GM19023 (cell line): ENCODE measurements around the gene ATIC.
"Not testable (repeated sequence)": the region's sequence is repeated elsewhere in the genome, so short reads cannot be mapped to it uniquely, and the experiment has no call there.

Experiments
- ATAC-seq: cut with Tn5 transposase; IDR thresholded peaks from one replicate; pipeline ENCODE4 v1.9.1; 2021; ENCODE audit warnings: mild to moderate bottlenecking, moderate library complexity; ENCODE audit not compliant: unreplicated experiment

ATIC gene

GRCh38 chr2:215360059-215360458 is 48.2 kb downstream of the ATIC start:
- not testable (repeated sequence) for ATAC-seq

DNA sequence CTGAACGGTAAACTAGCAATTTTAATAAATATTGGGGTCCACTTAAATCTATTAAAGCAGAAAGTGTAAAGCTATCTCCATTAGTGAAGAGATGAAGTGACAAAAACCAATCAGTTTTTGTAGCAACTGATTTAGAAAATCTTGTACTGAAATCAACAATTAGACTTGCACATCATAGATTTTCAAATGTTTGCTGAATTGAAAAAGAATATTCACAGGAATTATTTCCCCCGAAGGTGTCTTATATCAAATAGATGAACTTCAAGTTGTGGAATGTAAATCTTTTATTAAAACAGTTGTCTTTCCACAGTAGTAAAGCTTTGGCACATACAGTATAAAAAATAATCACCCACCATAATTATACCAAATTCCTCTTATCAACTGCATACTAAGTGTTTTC is 48.7 kb downstream of the ATIC start:
- no peak for ATAC-seq

DNA sequence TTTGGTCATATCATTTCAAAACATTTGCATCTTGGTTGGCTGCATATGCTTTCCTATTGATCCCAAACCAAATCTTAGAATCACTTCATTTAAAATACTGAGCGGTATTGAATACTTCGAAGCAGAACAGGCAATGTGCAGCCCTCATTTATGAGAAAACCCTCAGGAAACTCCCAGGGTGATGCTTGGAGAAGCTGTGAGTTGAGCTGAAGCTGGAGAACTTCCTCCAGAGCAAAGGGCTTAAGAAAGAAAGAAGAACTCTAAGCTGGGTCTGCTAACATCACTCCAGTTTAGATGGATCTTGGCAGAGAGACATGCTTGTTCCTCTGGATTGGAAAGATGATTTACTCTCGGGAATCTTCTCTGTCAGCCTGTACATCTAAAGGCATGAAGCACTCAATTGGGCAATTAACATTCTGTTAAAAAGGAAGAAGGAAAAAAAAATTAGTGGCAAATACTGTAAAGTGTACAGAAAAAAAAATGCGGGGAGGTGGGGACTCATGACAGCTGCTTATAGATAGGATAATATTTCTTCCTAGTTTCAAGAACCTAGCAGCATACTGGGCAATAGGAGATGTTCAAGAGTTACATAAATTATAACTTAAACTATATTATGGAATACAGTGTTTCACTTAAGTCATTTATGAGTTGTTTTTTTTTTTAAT is 49.5 kb downstream of the ATIC start:
- no peak for ATAC-seq

DNA sequence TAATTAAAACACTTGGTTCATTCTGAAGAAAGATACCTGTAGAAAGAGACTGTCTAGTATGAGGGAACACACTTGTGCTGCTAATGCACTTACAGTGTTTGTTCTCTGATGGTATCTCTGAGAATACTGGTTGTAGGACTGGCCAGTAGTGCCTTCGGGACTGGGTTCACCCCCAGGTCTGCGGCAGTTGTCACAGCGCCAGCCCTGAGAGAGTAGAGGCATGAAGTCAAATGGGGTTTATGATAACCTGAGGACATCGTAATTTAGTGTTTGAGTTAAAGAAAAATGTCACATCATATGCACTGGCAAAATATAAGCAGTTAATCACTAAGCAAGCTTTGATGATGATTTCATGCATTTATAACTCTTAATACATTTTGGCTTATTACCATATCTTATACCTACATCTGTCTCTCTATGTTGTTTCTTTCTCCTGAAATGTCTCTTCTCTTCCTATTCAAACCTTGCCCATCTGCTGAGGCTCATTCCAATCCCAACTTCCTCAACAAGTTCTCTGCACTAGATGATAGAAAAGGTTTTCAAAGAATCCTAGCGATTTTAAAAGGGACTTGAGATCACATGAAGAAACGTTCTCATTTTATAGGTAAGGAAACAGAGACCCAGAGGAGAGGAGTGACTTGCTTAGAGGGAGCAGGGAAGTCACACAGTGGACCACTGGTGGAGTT is 50.2 kb downstream of the ATIC start:
- no peak for ATAC-seq

DNA sequence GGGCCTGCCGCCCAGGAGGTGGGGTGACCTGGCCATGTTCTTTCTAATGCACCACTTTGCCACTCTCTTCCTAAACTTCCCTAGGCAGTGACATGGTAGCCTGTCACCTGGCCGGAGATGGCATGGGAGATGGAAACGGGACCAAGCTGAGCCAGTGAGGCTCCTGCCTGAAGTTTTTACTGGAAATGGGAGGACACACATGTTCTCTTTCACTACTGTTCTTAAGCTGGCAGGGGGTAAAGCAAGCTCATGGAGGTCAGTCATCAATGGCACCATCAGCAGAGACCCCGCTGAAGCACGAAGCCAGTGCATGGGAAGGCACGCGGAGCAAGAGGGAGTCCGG is 50.7 kb downstream of the ATIC start:
- no peak for ATAC-seq

- no peak for ATAC-seq
These were observed 51.2 kb downstream of the ATIC start for GRCh38 chr2:215363039-215363438.

- no peak for ATAC-seq
These were observed 51.8 kb downstream of the ATIC start for GRCh38 chr2:215363461-215364156.

- ATAC-seq = no peak
These were observed 52.6 kb downstream of the ATIC start for GRCh38 chr2:215364157-215365155.

DNA sequence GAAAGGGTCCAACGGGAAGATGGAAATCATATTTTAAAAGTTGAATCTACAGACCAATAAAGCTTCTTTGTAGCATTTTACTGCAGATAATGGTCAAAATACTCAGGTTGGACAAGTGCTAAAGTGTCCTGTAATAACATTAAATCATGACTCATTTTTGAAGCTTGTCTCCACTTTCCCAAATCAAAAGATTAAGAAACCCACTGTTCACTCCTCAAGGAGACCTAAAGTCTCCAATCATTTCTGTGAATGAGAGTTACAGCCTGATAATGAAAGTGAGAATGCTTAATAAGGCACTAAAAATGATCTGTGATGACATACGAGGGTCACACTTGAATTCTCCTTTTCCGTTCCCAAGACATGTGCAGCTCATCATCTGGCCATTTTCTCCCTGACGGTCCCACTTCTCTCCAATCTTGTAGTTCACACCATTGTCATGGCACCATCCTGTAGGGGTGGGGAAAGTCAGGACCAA is 53.4 kb downstream of the ATIC start:
- ATAC-seq = no peak

DNA sequence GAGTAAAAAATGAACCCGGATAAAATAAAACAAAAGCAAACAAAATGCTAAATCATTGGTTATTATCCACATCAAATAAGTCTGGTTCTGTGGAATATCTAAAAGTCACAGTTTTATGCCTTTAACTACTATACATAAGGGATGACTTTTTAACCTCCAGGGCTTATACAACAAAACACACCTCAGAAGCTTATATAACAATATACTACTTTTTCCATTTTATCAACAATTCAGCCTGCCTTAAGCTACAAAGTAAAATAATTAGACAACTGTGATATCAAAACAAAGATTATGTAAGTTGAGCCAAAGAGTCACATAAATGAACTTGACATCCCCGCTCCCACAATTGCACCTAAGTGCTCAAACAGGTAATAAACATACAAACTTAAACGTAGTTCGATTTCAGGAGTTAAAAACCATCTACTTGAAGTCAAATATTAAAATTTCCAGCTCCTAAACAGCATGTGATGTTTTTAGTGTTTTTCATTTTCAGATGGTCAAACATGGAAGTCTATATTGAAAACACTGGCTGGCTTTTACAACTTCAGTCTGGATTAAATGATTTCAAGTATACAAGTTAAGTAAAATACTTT is 54.7 kb downstream of the ATIC start:
- ATAC-seq = no peak

GRCh38 chr2:215367662-215368492 is 56.0 kb downstream of the ATIC start:
- ATAC-seq = no peak

- ATAC-seq = no peak
These were observed 56.6 kb downstream of the ATIC start for GRCh38 chr2:215368493-215368809.

- no peak for ATAC-seq
These were observed 57.4 kb downstream of the ATIC start for GRCh38 chr2:215369181-215369760.

DNA sequence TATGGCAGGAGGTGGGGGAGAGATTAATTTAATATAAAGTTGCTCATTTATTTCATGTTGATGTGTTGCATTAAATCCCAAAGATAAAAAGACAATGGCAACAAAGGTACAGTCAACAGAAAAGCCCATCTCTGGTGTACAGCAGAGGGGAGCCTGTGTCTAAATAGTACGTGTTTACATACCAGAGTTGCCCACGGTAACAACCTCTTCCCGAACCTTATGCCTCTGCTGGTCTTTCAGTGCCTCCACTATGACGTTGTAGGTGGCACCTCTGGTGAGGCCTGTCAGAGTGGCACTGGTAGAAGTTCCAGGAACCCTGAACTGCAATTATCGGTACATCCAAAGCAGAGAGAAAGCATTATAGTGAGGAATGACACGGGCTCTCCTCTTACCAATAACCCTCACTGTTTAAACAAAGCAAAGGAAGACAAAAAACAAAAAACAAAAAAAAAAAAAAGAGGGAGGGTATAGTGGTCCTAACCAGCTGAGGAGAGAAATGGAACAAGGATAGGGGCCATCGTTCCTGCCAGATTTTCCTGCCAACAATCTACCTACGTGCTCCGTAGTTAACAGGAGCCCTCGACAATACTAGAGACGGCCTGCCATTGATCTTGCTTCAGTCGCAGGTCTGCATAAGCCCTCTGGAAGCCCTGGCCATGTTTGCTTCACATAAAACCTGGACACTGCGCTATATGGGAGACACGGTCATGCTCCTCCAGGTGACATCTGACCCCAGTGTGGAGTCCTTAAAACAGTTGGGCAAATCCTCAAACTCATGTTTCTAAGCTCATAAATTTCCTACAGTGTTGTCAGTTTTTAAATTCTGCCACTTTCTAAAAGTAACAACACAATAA is 58.5 kb downstream of the ATIC start:
- no peak for ATAC-seq

DNA sequence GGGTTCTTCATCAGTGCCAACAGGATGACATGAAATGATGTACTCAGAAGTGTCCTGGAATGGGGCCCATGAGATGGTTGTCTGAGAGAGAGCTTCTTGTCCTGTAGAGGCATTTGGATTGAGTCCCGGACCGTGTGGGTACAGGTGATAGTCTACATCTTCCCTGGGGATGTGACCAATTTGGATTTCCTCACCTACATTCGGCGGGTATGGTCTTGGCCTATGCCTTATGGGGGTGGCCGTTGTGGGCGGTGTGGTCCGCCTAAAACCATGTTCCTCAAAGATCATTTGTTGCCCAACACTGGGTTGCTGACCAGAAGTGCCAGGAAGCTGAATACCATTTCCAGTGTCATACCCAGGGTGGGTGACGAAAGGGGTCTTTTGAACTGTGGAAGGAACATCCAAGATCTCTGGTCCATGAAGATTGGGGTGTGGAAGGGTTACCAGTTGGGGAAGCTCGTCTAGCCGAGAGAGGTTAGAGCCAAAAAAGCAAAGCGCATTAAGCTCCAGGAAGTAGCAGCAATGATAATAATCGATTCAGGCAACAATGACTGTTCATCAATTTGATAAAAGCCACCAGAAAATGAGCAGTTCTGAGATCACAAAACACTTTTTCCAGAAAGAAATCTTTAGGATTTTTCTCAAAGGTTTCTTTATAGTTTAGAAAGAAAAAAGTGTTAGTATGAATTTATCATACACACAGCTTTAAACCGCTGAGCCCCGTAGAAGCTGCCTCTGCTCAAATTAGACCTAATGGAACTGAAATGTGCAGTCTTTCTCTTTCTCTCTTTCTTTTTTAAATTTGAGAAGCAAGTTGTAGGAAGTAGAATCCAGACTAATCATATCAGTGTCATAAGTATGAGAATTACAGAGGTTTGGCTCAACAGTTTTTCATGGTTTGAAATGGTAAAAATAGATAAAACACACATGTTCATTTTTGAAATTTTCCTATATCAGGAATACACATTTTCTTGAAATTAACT is 60.3 kb downstream of the ATIC start:
- no peak for ATAC-seq

- no peak for ATAC-seq
These were observed 61.2 kb downstream of the ATIC start for GRCh38 chr2:215372968-215373649.

GRCh38 chr2:215374002-215374401 is 62.1 kb downstream of the ATIC start:
- no peak for ATAC-seq
